Stimulated activated CD4-positive, alpha-beta T cell treated with anti-CD3 and anti-CD28 coated beads, Interleukin-1b, Interleukin-23, amount 100 ng/mL, for 24 hours (primary cell): Measurements from ENCODE around the gene OSBPL7.

Experiments
- DNase-seq, 4 experiments: peaks; one replicate each; pipeline ENCODE4 v3.0.0-alpha.2; 2020; ENCODE audit warnings: low read depth in 4 of 4, low spot score in 1 of 4

The OSBPL7 gene

GRCh38 chr17:47807421-47807820 is 14.2 kb downstream of the OSBPL7 start:
- DNase-seq: no peak

DNA sequence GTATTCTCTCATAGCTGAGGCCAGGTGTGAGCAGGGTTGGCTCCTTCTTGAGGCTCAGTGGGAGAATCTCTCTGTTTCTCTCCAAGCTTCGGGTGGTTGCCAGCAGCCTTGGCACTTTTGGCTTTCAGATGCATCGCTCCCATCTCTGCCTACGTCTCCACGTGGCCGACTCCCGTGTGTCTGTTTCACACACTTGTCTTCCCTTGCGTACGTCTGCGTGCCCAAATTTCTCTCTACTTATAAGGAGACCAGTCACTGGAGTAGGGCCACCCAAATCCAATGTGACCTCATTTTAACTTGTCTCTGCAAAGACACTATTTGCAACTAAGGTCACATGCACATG is 14.7 kb downstream of the OSBPL7 start:
- no peak for DNase-seq

- DNase-seq: no peak
These were observed 15.3 kb downstream of the OSBPL7 start for GRCh38 chr17:47806026-47806912.

GRCh38 chr17:47804461-47804860 is 17.1 kb downstream of the OSBPL7 start:
- DNase-seq: no peak

DNA sequence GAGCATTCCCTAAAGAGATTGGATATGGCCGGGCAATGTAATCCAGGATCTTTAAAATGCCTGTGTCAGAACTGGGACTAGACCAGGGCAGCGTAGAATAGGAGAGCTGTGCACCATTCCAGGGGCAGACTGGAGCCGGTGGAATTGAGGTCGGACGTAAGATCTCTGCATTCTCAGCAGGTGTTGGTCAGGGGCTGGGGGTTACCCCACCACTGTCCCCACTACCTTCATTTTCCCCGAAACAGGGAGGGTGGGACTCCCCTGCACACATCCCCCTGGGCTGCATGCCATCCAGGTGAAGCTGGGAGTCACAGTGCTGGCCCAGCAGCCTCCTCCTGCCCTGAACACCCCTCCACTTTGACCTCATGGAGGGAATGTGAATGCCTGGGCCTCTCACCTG is 17.8 kb downstream of the OSBPL7 start:
- no peak for DNase-seq

DNA sequence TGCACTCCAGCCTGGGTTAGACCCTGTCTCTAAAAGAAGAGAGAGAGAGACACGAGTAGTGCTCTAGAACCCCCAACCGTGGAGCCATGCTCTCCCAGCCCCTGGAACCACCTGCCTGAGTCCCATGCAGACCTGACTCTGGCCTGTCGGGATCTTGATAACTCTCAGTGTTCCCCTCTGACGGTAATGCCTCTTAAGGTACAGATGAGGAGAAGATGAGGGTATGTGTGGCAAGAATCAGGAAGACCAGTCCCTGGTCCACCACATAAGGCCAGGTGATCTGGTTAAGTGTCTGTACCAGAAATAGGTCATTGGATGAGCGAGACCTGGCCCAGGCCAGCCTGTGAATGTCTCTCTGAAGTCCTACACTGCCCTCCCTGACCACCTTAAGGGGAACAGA is 18.4 kb downstream of the OSBPL7 start:
- DNase-seq: no peak

DNA sequence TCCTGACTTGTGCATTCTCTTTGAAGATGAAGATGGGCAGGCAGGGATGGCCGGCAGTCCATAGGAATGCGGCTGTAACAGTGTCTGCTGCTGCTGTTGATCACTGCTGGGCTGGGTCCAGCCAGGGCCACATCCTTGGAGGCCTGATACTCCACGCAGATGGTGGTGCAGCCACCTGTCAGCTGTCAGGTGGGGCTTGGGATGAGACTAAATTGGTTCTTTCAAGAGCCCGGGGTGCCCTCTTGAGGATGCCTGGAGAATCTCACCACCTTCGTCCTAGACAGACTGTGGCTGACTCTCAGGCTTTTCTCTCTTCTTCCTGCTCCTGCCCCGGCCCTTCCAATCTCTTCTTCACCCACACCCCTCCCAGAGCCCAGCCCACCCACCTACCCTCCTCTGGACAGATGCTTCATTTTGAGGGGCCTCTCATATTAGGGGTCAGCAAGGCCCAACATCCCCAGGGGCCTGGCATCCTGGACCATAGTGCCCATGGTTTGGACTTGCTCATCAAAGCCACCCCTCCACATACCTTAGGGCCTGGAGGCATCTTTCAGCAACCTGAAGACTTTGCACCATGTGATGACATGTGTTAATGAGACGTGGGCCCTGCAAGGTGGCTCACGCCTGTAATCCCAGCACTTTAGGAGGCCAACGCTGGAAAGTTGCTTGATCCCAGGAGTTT is 19.1 kb downstream of the OSBPL7 start:
- peak in 3 of 4 experiments; percentile 24 to 48 (median 45) for DNase-seq

DNA sequence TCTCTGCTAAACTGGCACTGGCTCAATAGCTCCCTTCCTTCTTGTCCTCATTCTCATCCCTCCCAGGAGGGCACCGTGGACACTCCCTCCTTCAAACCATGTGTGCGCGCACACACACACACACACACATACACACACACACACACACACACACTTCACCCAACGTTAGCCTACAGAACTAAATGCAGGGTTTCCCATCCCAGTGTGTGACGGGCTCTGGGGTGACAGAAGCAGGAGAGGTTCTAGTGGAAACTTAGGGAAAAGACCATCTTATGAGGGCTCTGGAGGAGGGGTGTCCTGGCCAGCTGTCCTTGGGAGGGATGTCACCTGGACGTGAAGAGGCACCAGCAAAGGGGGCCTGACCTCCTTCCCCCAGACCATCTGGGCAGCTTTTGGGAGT is 19.7 kb downstream of the OSBPL7 start:
- no peak for DNase-seq

- no peak for DNase-seq
These were observed 20.3 kb downstream of the OSBPL7 start for GRCh38 chr17:47801176-47801765.

DNA sequence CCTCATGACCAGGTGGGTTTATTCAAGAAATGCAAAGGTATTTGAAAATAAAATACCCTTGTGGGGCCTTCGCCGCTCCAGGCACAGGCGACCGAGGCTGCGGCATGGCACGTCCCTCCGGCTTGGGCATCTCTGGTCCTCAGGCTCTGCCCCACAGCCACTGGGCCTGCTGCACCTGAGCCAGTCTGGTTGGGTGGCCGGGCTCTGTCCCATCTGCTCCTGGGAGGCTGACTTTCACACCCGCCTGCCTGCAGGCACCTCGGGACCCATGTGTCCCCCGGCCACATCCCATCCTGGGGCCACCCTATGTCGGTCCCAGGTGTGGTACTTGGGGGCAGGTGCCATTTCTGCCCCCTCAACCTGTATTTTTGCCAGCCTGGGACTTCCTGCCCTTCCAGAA is 20.9 kb downstream of the OSBPL7 start:
- no peak for DNase-seq

GRCh38 chr17:47797797-47798196 is 23.8 kb downstream of the OSBPL7 start:
- no peak for DNase-seq

DNA sequence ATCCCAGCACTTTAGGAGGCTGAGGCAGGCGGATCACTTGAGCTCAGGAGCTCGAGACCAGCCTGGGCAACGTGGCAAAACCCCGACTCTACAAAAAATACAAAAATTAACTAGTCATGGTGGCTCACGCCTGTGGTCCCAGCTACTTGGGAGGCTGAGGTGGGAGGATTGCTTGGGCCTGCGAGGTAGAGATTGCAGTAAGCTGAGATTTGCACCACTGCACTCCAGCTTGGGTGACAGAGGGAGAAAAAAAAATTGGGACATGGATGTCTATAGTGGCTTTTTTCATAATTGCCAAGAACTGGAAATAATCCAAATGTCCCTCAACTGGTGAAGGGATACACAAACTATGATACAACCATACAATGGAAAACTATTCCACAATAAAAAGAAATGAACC is 28.6 kb downstream of the OSBPL7 start:
- no peak for DNase-seq

GRCh38 chr17:47792457-47792856 is 29.1 kb downstream of the OSBPL7 start:
- no peak for DNase-seq

DNA sequence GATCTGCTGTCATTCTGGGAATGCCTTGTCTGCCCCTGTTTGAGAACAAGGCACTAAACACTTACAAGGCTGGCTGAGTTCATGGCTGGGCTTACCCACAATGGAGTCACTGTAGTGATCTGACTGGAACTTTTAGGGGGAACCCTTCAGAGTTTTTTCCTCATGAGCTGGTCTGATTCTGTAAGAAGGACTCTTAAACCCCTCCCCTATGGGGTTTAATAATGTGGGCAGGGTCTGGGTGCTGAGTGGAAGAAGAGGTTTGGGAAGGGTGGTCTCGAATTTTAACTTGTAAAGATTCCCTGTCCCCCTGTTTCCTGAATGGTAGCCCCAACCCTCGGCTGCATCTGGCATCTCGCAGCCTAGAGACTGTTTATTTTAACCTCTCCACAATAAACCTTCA is 30.6 kb downstream of the OSBPL7 start:
- no peak for DNase-seq

DNA sequence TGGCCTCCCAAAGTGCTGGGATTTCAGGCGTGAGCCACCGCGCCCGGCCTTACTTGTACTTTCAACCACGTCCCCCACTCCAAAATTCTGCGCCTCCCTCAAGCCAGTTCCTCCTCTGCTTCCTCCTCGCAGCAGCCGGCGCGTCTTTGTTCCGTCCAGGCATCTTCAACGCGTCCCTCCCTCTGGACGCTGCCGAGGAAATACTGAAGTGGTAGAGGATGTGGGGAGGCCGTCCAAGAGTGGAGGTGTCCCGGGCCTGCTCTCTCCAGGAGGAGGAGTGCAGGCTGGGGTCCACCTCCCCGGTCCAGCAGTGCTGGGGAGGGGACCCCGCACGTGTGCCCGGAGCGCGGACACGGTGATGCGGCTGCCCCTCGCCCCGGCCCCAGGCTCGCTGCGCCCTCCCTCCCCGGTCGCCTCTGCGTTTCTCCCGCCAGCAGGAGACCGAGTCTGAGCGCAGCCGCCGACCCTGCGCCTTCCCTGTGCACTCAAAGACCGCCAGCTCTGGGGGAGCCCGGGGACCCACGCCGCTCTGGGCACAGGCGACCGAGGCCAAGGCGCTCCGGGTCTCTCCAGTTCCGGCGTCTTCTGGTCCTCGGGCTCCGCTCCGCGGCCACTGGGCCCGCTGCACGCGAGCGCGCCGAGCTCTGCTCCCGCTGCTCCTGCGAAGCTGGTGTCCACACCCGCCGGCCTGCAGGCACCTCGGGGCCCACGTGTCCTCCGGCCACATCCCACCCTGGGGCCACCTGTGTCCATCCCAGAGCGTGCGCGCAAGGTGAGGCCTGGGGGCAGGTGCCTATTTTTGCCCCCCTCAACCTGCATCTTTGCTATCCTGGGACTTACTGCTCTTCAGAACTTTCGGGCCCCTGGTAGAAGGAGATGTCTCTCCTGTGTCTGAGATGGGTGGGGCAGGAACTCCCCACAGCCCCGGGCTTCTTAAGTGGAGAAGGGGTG is 31.7 kb downstream of the OSBPL7 start:
- DNase-seq: peak; percentile 23 to 48 (median 34)

DNA sequence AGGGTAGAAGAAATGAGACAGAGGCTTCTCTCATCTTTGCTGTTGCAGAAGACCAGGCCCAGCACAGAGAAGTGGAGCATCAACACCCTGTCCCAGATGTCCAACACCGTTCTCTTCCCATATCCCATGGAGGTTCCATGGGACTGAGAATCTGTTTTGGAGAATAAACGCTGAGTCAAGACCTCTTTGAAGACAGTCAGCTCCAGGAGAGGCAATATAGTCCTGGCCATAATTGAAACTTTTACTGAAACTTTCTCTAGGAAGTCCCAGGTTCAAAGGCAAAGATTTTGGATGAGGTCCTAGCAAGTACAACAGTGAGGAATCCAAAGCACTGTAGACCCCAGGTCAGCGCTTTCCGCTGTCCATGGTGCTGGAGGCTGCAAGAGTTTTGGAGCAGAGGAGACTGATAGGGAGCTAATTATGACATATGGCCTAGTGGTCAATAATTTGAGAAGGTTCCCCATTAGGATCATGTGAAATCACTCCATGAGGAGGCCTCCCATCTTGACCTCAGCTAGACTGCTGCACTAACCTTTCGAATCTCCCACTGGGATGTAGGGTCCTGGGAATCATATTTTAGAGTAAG is 36.0 kb downstream of the OSBPL7 start:
- DNase-seq: no peak

DNA sequence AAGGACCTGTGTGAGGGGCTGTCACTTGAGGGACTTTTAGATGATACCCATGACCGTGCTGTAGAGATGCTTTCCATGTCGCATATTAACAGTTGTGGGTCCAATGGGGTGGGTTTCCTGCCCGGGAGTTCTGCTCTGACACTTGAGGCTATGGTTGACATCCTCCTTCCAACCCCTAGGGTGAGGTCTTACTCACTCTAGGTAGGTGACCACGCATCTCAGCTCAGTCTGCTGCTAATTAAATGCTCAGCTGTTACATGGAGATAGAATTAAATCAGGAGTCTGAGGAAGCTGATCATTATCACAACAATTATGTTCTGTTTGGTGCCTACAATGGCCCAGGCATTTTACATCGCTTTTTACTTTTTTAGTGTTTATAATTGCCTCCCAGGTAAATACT is 40.2 kb downstream of the OSBPL7 start:
- DNase-seq: no peak

DNA sequence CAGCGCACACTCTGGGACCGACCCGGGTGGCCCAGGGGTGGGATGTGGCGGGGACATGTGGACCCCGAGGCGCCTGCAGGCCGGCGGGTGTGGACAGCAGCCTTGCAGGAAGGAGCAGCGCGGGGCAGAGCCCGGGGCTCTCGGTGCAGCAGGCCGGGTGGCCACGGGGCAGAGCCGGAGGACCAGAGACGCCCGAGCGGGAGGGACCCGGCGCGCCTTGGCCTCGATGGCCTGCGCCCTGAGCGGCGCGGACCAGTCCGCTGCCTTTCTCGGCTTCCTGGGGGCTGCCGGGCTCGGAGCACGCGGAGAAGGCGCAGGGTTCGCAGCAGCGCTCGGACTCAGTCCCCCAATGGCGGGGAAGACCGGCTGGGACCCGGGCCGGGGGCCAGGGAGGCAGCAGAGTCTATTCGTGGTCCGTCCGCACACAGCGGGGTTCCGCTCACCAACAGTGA is 43.4 kb downstream of the OSBPL7 start:
- DNase-seq: no peak

DNA sequence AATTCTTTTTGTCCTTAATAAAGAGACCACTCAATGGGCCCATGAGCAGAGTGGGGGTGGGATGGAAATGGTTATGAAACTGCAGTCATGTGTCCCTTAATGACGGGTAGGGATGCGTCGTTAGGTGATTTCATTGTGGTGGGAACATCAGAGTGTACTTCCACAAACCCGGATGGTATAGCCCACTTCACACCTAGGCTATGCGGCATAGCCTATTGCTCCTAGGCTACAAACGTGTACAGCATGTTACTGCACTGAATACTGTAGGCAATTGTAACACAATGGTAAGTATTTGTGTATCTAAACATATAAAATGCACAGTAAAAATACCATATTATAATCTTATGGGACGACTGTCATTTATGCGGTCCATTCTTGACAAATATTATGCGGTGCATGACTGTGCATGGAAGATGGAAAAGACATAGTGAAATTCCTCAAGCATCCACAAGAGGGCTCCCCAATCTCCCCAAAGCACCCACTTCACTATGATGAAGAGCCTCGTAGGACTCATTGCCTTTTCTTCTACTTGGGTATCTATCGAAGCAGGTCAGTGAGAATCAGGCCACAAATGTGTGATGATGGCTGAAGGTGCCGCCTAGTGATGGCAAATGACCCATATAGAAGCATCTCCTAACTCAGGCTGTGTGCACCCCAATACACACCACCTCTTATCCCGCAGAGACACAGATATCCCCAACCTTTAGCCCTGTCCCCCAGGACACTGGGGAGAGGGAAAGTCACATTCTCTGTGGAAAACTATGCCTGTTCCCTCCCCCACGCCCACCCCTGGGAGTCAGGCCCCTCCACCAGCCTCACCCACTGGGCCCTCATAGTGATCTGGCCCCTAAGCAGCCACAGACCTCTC is 45.0 kb downstream of the OSBPL7 start:
- peak in 2 of 4 experiments; percentile 10 to 15 for DNase-seq
